Measurements from ENCODE around the gene SEMA3B. TPM values are rescaled to one million over a fixed set of nuclear protein-coding genes. Genes with fewer than 3 reads are reported as not detected.

Gene SEMA3B
- total RNA-seq, 4 donors from 2014 or later, result 29.1 to 54.9 (median 44.2) TPM

DNA sequence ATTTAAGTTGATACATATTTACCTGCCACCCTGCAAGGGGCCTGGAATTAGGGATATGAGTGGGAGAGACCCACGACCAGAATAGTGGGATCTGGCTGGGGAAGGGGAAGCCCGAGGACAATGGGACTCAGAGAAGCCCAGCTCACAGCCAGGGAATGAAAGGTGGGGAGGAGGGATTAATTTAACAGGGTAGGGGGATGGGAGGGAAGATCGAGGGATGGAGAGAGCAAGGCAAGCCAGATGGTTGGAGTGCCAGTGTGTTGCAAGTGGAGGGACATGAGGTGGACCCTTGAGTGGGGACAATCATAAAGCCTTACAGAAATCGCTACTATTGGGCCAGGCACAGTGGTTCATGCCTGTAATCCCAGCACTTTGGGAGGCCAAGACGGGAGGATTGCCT, 37.4 kb upstream of the SEMA3B start:
- no peaks in the 10 kb centered on the region for H3K36me3 ChIP-seq
- no peak overlapping the region for H3K4me3 ChIP-seq
- TF ChIP-seq POLR2AphosphoS5 (IDR thresholded peaks at IDR 0.05), result no peak
- TF ChIP-seq POLR2A (IDR thresholded peaks at IDR 0.05), result no peak
- no peak for TF ChIP-seq EP300 (IDR thresholded peaks at IDR 0.05)
- TF ChIP-seq, protein P1, sequence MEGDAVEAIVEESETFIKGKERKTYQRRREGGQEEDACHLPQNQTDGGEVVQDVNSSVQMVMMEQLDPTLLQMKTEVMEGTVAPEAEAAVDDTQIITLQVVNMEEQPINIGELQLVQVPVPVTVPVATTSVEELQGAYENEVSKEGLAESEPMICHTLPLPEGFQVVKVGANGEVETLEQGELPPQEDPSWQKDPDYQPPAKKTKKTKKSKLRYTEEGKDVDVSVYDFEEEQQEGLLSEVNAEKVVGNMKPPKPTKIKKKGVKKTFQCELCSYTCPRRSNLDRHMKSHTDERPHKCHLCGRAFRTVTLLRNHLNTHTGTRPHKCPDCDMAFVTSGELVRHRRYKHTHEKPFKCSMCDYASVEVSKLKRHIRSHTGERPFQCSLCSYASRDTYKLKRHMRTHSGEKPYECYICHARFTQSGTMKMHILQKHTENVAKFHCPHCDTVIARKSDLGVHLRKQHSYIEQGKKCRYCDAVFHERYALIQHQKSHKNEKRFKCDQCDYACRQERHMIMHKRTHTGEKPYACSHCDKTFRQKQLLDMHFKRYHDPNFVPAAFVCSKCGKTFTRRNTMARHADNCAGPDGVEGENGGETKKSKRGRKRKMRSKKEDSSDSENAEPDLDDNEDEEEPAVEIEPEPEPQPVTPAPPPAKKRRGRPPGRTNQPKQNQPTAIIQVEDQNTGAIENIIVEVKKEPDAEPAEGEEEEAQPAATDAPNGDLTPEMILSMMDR (IDR thresholded peaks at IDR 0.05), result no peak
- no peaks in the 10 kb centered on the region for H3K9me3 ChIP-seq
- ATAC-seq, result no peak
- 49 to 78% methylated on average over 3 to 5 of the region's 5 CpGs for WGBS, 2 donors (ENCODE audit: low coverage in 1 of 2)
- H3K27me3 ChIP-seq, result no peaks in the 10 kb centered on the region
- no peak overlapping the region for H3K27ac ChIP-seq
- H3K4me1 ChIP-seq, result peaks cover 0 to 31% (median 13%) of the 10 kb centered on the region in 3 donors

- ATAC-seq, result no peak
- WGBS, 2 donors (ENCODE audit: low coverage in 1 of 2), result 31 to 93% methylated on average over 3 of the region's 3 CpGs
Observed at GRCh38 chr3:50232303-50232702, 36.6 kb upstream of the SEMA3B start.

GRCh38 chr3:50233176-50233575, 35.8 kb upstream of the SEMA3B start:
- Histone ChIP-seq H3K4me1 (peaks cover 0 to 27% (median 13%) of the 10 kb centered on the region in 3 donors), H3K4me3 (no peak overlapping the region), H3K27me3 (no peaks in the 10 kb centered on the region), H3K9me3 (no peaks in the 10 kb centered on the region), H3K27ac (no peak overlapping the region), H3K36me3 (no peaks in the 10 kb centered on the region)
- no peak for ATAC-seq
- no CpG with 5 or more reads among the region's 4 CpGs for WGBS, 2 donors (ENCODE audit: low coverage in 1 of 2)
- TF ChIP-seq EP300 (IDR thresholded peaks at IDR 0.05) (no peak), POLR2AphosphoS5 (IDR thresholded peaks at IDR 0.05) (no peak), POLR2A (IDR thresholded peaks at IDR 0.05) (no peak)
- TF ChIP-seq, protein P1 (IDR thresholded peaks at IDR 0.05), result no peak

More at GRCh38 chr3:50232303-50232702, 36.6 kb upstream of the SEMA3B start:
- H3K4me1 ChIP-seq, result peaks cover 0 to 26% (median 13%) of the 10 kb centered on the region in 3 donors
- H3K27ac ChIP-seq, result no peak overlapping the region
- no peaks in the 10 kb centered on the region for H3K36me3 ChIP-seq
- H3K4me3 ChIP-seq, result no peak overlapping the region
- no peaks in the 10 kb centered on the region for H3K27me3 ChIP-seq
- H3K9me3 ChIP-seq, result no peaks in the 10 kb centered on the region
- TF ChIP-seq, protein P1 (IDR thresholded peaks at IDR 0.05), result no peak
- TF ChIP-seq EP300 (IDR thresholded peaks at IDR 0.05), result no peak
- no peak for TF ChIP-seq POLR2A (IDR thresholded peaks at IDR 0.05)
- TF ChIP-seq POLR2AphosphoS5 (IDR thresholded peaks at IDR 0.05), result no peak

DNA sequence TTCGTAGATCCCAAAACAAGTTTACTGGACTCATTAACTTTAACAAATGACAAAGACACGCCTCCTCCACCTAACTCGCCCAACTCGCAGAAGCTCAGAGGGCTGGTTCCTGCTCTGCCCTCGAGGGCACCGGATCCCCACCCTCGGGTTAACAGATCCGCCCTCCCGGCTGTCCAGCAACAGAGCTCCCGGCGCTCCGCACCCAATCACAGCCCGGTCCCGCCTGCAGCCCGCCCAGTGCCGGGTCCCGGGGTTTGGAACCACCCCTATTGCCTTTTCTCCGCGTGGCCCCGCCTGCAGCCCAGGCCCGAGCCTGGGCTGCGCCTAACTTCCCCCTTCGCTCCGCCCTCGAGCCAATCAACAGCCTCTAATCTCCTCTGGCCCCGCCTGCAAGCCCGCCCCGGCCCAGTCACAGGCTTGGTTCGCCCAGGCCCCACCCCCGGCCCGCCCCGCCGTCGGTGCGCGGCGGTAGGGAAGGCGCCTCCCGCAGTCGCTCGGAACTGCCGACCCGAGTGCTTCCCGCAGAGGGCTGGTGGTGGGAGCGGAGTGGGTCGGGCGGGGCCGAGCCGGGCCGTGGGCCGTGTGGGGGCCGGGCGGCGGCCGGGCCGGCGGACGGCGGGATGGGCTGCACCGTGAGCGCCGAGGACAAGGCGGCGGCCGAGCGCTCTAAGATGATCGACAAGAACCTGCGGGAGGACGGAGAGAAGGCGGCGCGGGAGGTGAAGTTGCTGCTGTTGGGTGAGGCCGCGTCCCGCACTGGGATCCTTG, 33.0 kb upstream of the SEMA3B start, which contains the start of gene GNAI2:
Gene GNAI2, plus strand, starts transcription at position 489 of the 768 bp plus-strand sequence. Its CDS starts 132 bp downstream, at position 621.
- Histone ChIP-seq H3K27ac (peak within 1 kb of the TSS; percentile 83 to 100 (median 97)), H3K4me1 (peaks cover 0 to 47% (median 37%) of the 10 kb centered on the region in 3 donors), H3K9me3 (no peaks in the 10 kb centered on the region), H3K27me3 (no peaks in the 10 kb centered on the region), H3K4me3 (peak within 1 kb of the TSS; percentile 67 to 94), H3K36me3 (peaks cover 0 to 6% of the 10 kb centered on the region in 2 donors)
- TF ChIP-seq POLR2AphosphoS5 (IDR thresholded peaks at IDR 0.05), result peak; percentile 96
- no peak for TF ChIP-seq EP300 (IDR thresholded peaks at IDR 0.05)
- peak; percentile 95 for TF ChIP-seq POLR2A (IDR thresholded peaks at IDR 0.05)
- TF ChIP-seq, protein P1 (IDR thresholded peaks at IDR 0.05), result peak in 2 of 4 experiments; percentile 31 to 41
- peak; percentile 95 for ATAC-seq
- 0% methylated on average over 4 of the region's 75 CpGs; no CpG with 5 or more reads in 1 of the 2 donors for WGBS, 2 donors (ENCODE audit: low coverage in 1 of 2)

Measured in gastroesophageal sphincter (tissue), 4 donors.